Stimulated activated CD8-positive, alpha-beta memory T cell treated with anti-CD3 and anti-CD28 coated beads, Interleukin-15, amount 100 ng/mL, for 1 hour (primary cell): ENCODE data around the gene SPNS3.

Source experiments
- DNase-seq: peaks from one replicate; pipeline ENCODE4 v3.0.0-alpha.2; 2020; ENCODE audit warnings: low read depth

SPNS3 gene

GRCh38 chr17:4490109-4490591, 56.4 kb downstream of the SPNS3 start:
- DNase-seq: no peak

GRCh38 chr17:4490637-4491061, 56.9 kb downstream of the SPNS3 start:
- no peak for DNase-seq

- no peak for DNase-seq
These were observed 59.2 kb downstream of the SPNS3 start for GRCh38 chr17:4492721-4493561.

GRCh38 chr17:4497101-4497824, 63.5 kb downstream of the SPNS3 start:
- no peak for DNase-seq

- no peak for DNase-seq
These were observed 65.0 kb downstream of the SPNS3 start, which contains the start of gene SPNS2 for GRCh38 chr17:4498461-4499397. SPNS2 (plus strand) TSS chr17:4498881; CDS start chr17:4499048, 167 bp downstream.

- DNase-seq: no peak
These were observed 65.9 kb downstream of the SPNS3 start for GRCh38 chr17:4499431-4500190.

GRCh38 chr17:4500191-4500571, 66.4 kb downstream of the SPNS3 start:
- no peak for DNase-seq

- no peak for DNase-seq
These were observed 67.7 kb downstream of the SPNS3 start for GRCh38 chr17:4501295-4501949.

- DNase-seq: no peak
These were observed 68.9 kb downstream of the SPNS3 start for GRCh38 chr17:4502466-4503154.

GRCh38 chr17:4503283-4504025, 69.7 kb downstream of the SPNS3 start:
- no peak for DNase-seq

GRCh38 chr17:4504188-4504587, 70.4 kb downstream of the SPNS3 start:
- no peak for DNase-seq

- DNase-seq: no peak
These were observed 71.4 kb downstream of the SPNS3 start for GRCh38 chr17:4505187-4505586.

- no peak for DNase-seq
These were observed 72.6 kb downstream of the SPNS3 start for GRCh38 chr17:4506175-4506813.

- no peak for DNase-seq
These were observed 73.2 kb downstream of the SPNS3 start for GRCh38 chr17:4506892-4507291.

GRCh38 chr17:4507361-4508111, 73.8 kb downstream of the SPNS3 start:
- DNase-seq: no peak

GRCh38 chr17:4508207-4508606, 74.5 kb downstream of the SPNS3 start:
- no peak for DNase-seq

GRCh38 chr17:4509401-4509800, 75.7 kb downstream of the SPNS3 start:
- DNase-seq: no peak
